ENCODE data around the gene NFIC.
"Not testable (repeated sequence)": the region's sequence is repeated elsewhere in the genome, so short reads cannot be mapped to it uniquely, and the experiment has no call there.

The NFIC gene

DNA sequence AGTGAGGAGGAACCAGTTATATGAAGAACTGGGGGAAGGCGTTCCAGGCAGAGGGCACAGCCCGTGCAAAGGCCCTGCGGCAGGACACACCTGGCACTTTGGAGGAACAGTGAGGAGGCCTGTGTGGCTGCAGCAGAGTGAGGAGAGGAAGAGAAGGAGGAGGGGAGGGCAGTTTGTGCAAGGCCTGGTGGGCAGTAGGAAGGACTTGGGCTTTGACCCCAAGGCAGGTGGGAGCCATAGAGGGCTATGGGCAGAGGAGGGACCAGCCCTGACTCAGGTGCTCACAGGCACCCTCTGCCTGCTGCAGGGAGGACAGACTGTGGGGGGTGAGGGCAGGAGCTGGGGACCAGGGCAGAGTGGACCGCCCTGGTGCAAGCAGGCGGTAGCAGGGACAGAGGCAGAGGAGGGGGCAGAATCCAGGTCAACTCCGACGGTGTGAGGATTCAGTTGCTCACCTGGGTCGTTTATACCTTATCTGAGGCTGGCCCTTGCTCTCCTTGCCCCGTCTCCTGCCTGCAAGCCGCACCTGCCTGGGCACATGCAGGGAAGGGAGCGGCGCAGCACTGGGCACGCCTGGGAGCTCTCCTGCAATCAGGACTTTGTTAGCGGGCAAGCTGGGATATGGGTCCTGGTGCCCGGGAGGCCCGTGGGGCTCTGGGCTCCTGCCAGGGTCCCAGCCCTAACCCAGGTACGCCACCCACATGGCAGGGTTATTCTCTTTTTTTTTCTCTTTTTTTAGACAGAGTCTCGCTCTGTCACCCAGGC, 34.8 kb downstream of the NFIC start:
- DNase-seq, result no peak

DNA sequence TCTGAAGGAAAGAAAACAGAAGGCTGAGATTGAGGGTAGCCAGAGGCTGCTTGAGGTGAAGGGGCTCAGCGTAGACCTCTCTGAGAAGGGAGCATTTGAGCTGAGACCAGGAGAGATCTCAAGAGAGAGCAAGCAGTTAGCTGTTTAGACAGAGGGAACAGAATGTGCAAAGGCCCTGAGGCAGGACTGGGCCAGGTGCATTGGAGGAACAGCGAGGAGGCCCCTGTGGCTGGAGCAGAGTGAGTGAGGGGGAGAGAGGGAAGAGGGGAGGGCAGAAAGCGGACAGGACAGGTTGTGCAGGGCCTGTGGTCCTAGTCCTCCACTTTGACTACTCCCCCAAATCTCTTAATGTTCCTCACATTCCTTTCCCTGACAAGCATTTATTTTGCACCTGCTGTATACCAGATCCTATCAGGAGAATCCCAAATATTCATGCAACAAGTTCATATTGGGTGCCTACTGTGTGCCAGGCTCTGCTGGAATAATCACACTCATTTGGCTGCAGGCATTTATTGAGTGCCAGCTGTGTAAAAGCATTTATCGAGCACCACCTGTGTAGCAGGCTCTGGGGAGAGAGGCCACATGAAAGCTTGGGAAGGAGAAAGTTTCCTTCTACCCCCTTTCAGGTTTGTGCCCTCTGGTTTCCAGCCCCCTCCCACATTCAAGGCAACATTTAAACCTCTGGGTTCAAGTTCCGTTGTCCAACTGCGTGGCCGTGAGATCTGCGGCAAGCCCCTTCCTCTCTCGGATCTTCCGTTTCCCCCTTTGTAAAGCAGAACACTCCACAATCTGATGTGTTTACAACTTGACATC, 36.5 kb downstream of the NFIC start:
- no peak for DNase-seq

DNA sequence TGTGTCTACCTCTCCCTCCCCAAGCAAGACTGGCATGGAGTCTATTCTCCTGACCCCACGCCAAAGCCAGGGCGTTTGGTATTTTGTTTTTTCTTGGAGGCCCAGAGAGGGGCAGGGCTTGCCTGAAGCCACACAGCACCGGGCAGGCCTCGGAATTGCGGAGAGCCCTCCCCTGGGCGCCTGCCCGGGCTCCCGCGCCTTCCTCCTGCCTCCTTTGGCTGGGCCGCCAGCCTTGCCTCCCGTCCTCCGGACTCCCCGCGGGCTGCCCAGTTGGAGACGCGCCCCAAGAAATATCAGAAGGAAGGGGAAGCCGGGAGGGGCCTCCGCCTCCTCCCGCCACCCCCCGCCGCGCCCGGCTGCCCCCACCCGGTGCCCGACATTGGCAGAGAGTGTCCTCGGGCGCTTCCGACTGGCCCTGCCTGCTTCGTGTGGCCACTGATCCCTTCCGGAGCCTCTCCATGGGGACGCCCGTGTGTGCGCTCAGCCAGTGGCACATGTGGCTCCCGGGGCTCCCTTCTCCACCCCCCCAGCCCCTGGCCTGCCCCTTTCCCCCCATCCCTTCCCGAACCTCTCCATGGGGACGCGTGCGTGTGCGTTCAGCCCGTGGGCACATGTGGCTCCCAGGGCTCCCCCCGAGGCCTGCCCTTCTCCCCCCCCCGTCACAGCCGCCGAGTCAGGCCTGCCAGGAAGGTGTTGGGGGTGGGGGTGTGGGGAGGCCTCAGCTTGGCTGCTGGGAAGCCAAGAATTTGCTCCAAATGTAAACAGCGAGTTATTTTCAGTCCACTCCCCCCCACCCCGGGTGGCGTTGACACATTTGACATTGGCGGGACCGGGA, 37.3 kb downstream of the NFIC start:
- DNase-seq, result peak in 1 of 2 experiments; percentile 22

DNA sequence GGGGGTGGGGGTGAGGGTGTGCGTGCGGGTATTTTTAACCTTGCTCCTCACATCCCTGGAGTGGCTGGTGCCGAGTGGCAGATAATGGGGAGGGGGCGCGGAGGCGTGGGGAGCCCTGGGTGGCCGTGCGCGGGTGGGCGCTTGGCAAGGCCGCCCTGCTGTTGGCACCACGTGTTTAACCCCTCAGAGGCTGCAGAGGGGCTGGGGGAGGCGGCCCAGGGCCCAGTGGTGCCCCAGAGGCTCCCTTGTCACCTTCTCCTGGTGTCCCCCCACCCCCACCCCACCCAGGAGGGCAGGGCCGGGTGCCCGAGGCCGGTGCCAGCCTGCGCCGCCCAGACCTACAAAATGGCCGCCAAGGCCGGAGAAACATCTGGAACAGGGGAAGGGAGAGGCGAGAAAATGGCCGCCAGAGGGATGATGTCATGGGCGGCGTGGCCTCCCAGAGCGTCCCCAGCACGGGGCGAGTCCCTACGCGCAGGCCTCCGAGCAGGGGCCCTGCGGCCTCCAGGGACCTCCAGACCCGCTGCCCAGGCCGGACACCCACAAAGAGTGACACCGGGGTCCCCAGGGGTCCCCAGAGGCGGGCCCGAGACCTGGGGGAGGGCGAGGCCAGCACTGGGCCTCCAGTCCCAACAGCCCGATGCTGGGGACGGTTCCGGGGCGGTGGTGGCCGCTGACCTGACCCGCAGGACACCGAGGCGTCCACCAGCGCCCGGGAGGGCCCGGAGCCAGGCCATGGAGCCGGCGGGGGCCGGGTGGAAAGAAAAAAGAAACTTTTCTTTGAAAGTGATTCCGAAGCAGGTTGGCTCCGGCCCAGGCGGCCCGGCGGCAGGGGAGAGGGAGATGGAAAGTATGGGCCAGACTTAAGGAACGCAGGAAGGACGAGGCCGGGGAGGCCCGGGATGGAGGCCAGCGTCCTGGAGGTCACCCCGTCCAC, 38.2 kb downstream of the NFIC start:
- no peak for DNase-seq

DNA sequence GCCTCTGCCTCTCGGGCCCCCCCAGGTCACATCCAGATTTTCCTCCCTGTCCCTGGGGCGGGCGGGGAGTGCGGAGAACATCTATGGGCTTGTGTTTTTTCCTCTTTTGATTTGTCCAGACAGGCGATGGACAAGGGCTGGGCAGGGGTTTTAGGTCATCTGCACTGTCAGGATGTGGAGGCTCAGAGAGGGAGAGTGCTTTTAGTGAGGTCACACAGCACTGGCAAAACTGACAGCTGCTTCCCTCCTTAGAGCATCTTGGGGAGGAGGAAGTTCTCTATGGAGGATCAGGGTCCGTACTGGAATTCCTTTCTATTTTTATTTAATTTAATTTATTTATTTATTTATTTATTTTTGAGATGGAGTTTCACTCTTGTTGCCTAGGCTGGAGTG, 38.9 kb downstream of the NFIC start:
- DNase-seq, result no peak

DNA sequence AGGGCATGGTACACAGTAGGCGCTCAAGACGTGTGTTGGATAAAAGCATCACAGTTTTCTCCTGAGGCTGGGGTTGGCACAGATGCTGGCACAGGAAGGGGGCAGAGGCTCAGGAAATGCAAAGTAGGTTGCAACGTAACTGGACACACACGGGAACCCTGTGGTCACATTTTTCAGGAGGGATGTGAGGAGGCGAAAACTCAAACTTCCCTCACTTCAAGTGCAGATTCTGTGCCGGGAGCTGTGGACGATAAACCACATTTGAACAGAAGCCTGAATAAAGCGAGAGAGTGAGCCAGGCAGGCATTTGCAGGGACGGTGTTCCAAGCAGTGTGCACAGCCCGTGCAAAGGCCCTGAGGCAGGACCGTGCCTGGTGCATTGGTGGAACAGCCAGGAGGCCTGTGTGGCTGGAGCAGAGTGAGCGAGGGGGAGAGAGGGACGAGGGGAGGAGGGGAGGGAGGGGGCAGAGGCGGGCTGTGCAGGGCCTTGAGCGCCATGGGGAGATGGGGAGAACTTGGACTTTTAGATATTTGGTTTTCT, 40.3 kb downstream of the NFIC start:
- no peak for DNase-seq

DNA sequence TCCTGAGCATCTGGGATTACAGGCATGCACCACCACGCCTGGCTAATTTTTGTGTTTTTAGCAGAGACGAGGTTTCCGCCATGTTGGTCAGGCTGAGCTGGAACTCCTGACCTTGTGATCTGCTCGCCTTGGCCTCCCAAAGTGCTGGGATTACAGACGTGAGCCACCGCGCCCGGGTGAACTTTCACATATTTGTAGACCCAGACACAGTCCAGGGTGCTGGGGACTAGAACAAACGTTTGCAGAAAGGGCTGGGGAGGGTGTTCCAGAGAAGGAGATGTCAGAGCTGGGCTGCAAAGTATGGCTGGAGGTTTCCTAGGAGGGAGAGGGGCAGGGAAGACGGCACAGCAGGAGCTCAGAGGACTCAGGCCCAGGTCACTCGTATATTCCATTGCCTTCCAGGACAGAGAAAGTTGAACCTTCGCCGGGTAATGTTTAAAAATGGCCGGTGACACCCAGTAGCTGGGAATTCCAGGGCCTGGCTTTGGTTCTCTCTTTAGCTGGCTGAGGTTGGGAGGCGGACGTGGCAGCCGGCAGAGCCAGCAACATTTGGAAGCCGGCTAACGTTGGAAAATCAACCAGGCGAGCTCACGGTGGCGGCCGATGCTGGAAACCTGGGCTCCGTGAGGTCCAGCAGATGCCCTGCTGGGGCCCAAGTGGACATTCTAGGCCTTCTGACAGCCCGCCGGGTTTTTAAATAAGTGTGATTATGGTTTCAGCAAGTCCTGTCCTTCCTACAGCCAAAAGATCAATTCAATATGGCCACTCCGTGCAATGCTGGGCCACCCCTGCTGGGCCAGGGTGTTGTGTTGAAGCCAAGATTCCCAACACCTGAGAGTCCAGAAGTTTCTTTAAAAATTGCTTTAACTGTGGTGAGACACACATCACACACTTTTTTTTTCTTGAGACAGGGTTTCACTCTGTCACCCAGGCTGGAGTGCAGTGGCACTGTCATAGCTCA, 41.5 kb downstream of the NFIC start:
- peak in 1 of 2 experiments; percentile 82 for DNase-seq

DNA sequence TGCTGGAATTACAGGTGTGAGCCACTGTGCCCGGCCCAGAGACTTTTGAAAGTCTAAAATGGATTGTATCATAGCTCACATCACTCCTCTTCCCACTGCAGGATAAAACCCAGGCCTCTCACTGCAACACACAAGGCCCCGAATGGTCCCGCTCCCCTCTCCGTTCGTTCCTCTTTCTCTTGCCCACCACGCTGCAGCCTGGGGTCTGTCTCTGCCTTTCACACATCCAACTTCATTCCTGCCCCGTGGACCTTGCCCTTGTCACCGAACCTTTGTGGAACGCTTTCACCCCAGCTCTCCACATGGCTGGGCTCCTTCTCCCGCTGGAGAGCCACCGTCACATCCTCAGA, 42.6 kb downstream of the NFIC start:
- DNase-seq, result no peak

DNA sequence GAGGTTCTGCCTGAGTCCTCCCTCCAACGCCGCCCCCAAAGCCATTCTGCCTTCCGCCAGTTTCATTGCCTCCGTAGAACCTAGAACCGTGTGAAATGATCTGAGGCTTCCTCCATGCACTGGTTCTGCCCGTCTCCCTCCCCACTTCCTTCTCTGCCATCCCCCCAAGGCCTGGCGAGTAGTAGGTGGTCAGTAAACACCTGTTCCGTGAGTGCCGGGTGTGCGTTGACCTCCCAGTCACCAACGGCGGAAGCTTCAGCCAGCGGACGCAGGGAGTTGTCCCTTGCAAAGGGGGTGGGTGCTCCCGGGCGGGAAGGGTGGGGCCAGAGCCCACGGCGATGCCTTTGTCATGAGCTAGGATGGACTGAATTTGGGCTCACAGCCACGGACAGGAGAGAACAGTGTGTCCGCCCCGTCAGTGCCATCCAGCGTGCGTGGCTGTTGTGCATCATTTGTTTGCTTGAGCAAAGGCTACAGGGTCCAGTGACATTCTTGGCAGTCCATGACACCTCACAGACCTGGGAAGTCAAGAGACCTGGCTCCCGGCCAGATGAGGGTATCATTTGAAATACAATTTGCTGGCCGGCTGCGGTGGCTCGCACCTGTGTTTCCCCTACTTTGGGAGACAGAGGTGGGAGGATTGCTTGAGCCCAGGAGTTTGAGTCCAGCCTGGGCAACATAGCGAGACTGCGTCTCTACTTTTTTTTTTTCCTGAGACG, 43.1 kb downstream of the NFIC start:
- no peak for DNase-seq

DNA sequence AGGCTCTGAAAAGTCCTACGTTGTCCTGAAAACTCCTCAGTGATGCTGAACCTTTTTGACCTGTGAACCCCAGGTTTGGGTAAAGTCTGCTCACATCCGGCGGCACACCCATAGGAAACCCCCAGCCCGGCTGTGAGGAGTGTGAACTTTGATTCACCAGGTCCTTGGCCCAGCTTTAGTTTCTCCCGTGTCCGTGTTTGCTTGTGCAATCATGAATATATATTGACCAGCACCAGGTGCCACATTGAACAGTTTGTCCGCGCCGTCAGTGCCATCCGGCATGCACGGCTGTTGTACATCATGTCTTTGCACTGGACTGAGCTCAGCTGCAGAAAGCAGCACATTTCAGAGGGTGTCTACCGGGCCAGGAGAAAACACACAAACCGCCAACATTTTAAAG, 45.3 kb downstream of the NFIC start:
- no peak for DNase-seq

DNA sequence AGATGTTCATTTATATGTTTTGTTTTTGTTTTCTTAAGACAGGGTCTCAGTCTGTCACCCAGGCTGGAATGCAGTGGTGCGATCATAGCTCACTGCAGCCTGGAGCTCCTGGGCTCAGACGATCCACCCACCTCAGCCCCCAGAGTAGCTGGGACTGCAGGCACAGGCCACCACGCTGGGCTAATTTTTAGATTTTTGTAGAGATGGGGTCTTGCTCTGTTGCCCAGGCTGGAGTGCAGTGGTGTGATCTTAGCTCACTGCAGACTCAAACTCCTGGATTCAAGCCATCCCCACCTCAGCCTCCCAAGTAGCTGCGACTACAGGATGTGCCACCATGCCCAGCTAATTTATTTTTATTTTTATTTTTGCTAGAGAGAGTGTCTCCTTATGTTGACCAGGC, 45.7 kb downstream of the NFIC start:
- no peak for DNase-seq

DNA sequence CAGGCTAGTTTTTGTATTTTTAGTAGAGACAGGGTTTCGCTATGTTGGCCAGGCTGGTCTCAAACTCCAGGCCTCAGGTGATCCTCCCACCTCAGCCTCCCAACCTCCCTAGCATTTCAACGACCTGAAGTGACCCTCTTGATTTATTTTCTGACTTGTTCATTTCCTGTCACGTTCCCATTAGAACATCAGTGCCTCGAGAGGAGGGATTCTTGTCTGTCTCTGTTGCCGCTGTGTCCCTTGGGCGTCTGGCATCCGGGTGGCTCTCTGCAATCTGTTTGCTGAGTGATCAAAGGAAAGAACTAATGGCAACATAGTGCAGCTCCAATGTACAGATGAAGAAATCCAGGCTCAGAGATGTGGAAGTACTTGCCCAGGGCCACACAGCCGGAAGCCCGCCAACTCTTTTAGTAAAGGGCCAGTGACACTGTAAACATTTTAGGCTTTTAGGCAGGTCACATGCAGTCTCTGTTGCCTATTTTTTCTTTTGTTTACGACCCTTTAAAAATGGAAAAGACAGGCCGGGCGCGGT, 47.5 kb downstream of the NFIC start:
- no peak for DNase-seq

DNA sequence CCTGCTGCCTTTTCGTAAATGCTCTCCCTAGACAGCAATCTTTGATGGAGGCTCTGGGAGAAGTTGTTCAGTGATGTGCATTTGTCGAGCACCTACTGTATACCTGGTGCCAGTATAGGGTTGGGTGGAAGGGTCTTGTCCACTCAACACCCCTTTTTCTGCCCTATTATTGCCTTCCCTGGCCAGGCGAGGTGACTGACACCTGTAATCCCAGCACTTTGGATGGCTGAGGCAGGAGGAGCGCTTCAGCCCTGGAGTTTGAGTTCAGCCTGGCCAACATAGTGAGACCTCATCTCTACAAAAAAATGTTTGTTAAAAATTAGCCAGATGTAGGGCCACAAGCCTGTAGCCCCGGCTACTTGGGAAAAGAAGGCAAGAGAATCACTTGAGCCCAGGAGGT, 49.3 kb downstream of the NFIC start:
- no peak for DNase-seq

DNA sequence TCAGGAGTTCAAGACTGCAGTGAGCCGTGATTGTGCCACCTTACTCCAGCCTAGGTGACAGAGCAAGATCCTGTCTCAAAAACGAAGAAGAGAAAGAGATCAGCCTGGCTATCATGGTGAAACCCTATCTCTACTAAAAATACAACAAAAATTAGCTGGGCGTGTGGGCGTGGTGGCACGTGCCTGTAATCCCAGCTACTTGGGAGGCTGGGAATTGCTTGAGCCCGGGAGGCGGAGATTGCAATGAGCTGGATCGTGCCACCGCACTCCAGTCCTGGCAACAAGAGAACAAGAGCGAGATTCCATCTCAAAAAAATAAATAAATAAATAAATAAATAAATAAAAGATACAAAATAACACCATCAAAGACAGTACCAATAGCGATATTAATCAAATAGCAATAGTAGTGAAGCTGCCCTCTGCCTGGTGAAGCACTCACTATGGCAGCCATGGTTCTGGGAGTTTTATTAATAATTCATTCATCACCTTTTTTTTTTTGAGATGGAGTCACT, 53.9 kb downstream of the NFIC start:
- DNase-seq, result no peak

DNA sequence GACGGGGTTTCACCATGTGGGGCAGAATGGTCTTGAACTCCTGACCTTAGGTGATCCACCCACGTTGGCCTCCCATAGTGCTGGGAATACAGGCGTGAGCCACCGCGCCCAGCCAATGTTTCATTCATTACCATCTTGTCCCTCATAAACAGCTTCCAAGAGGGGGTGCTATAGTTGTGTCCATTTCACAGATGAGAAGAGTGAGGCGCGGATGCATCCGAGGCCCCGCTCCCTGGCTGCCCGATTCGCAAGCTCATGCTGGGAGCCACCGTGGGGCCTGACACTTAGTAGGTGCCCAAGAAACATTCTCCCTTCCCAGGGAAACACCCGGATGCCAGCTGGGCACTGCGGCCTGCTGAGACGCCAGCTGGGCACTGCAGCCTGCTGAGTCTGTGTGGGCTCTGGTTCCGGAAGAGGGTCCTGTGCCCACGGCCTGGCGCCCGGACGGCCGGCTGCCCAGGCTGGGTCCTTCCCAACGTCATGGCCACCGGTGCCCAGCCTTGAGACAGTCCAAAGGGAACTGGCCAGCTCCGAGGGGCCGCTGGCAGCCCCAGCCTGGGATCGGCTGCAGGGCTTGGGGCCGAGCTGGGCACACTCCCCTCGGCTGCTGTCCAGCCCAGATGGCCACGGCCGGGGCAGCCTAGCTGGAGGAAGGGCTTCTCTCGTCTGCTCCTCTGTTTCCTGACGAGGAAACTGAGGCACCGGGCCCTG, 54.7 kb downstream of the NFIC start:
- DNase-seq, result no peak

DNA sequence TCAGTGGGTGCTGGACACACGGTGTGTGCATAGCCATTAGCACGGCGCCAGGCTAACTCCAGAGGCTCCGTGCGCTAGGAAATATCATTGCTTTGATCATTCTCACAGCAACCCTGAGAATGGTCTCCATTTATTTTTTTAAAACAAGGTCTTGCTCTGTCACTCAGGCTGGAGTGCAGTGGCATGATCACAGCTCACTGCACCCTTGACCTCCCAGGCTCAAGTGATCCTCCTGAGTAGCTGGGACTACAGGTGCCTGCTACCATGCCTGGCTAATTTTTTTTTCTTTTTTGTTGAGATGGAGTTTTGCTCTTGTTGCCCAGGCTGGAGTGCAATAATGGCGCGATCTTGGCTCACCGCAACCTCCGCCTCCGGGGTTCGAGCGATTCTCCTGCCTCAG, 55.3 kb downstream of the NFIC start:
- not testable (repeated sequence) for DNase-seq

DNA sequence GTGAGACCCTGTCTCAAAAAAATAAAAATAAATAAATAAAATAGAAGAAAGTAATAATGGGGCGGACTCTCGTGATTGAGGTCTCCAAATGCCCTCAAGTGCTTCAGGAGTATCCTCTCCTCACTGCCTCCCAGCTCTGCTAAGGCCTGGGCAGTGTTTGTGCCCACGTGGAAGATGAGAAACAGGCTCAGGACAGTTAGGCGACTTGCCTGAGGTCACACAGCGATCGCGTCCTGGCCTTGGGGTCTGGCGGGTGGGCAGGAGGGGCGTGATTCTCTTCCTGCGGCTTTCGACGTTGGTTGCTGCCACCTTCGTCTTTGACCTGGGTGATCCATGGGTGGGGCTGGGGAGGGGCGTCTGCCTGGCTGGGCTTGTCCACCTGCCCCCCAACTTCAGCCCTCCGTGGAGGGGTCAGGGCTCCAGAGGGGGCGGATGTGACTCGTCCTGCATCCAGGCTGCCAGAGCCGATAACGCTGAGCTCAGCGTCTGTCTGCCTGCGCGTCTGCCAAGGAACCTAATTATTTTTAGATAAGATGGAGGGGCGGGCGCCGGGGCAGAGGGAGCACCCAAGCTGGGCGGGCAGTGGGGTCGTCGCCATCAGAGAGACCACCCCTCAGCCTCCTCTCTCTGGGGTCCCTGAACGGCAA, 56.9 kb downstream of the NFIC start:
- no peak for DNase-seq

DNA sequence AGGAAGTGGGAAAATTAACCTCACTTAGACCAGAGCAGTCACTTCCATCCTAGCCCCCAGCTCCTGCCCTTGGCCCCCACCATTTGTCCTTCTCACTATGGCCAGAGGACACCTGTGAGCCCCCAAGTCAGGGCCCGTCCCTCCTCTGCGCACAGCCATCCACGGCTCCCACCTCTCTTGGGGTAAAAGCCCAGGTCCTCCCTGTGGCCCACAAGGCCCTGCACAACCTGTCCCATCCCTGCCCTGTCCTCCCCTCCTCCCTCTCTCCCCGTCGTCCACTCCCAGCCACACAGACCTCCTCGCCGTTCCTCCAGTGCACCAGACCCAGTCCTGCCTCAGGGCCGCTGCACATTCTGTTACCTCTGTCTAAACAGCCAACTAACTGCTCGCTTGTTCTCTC, 60.0 kb downstream of the NFIC start:
- DNase-seq, result no peak

DNA sequence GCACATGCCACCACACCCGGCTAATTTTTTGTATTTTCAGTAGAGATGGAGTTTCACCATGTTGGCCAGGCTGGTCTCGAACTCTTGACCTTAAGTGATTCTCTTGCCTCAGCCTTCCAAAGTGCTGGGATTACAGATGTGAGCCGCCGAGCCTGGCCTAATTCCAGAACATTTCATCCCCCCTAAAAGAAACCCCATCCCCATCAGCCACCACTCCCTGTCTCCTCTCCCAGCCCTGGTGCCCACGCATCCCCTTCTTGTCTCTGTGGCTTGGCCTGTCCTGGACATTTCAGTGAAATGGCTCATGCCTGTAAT, 63.9 kb downstream of the NFIC start:
- DNase-seq, result not testable (repeated sequence)
